KOPT-K1 (cell line): Measurements from ENCODE around the gene RERE.
"Not testable (repeated sequence)": the region's sequence is repeated elsewhere in the genome, so short reads cannot be mapped to it uniquely, and the experiment has no call there.

Experiments
- H3K27ac ChIP-seq: fragments of 200-600 bp; sonication (generic); 2 replicates; pipeline ENCODE4 v1.5.1; 2016; ENCODE audit warnings: antibody characterized with exemption, mild to moderate bottlenecking, low read depth, low read length; ENCODE audit not compliant: poor library complexity, severe bottlenecking
- H3K36me3 ChIP-seq: fragments of 200-600 bp; sonication (generic); 2 replicates; pipeline ENCODE4 v1.5.1; 2017; ENCODE audit warnings: antibody characterized with exemption, mild to moderate bottlenecking, low read length, moderate library complexity; ENCODE audit not compliant: insufficient read depth
- H3K9me3 ChIP-seq: fragments of 200-600 bp; sonication (generic); 2 replicates; pipeline ENCODE4 v1.5.1; 2017; ENCODE audit warnings: antibody characterized with exemption, low read length, mild to moderate bottlenecking; ENCODE audit not compliant: insufficient read depth, poor library complexity, severe bottlenecking

RERE gene

DNA sequence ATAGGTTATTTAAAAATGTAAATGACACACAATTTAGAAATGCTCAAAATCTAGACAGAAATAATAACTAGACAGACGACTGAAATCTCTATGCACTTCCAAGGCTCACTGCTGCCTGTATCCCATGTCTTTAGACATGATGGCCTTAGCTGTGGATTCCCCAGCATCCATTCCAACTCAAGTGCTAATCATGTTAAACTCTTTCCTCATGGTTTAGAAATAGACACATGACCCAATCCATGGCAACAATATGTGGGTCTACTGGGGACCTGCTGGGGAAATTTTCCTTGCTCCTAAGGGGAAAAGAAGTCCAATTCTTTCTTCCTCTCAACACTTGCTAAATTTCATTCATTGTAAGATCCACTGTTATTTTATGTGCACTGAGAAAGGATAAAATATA, 311.0 kb downstream of the RERE start:
- no peaks in the 10 kb centered on the region for H3K9me3 ChIP-seq
- peaks cover 6% of the 10 kb centered on the region; the same call in 1 of the 2 replicates for H3K36me3 ChIP-seq
- no peak overlapping the region for H3K27ac ChIP-seq

DNA sequence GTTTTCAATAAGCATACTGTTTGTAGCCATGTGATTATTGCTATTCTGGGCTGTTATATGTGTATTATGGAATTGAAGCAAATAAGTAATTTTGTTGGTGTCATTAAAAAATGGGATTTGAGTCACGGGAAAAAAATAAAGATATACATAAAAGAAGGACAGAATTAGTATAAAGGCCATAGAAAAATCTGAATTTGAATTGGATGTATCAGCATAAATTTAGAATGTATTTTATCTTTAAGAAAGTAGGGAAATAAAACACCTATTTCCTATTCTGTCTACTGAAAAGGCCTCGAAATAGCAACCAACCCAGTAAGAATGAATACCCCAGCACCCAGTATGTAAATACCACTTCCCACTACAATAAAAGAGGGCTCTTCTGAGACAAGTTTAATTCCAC, 313.6 kb downstream of the RERE start:
- H3K9me3 ChIP-seq = no peaks in the 10 kb centered on the region
- H3K27ac ChIP-seq = no peak overlapping the region
- H3K36me3 ChIP-seq = peaks cover 6% of the 10 kb centered on the region; the same call in 1 of the 2 replicates

DNA sequence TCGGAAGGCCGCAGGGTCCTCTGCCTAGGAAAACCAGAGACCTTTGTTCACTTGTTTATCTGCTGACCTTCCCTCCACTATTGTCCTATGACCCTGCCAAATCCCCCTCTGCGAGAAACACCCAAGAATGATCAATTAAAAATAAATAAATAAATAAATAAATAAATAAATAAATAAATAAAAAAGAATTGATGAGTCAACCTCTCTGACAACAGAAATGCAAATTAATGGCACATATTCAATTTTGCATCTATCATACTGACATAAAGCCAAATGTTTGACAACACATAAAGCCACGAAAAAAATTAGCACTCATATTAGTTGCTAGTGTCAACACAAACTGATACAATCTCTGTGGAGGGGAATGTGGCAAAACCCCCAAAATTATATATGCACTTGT, 314.5 kb downstream of the RERE start:
- not testable (repeated sequence) for H3K36me3 ChIP-seq, H3K27ac ChIP-seq, H3K9me3 ChIP-seq

DNA sequence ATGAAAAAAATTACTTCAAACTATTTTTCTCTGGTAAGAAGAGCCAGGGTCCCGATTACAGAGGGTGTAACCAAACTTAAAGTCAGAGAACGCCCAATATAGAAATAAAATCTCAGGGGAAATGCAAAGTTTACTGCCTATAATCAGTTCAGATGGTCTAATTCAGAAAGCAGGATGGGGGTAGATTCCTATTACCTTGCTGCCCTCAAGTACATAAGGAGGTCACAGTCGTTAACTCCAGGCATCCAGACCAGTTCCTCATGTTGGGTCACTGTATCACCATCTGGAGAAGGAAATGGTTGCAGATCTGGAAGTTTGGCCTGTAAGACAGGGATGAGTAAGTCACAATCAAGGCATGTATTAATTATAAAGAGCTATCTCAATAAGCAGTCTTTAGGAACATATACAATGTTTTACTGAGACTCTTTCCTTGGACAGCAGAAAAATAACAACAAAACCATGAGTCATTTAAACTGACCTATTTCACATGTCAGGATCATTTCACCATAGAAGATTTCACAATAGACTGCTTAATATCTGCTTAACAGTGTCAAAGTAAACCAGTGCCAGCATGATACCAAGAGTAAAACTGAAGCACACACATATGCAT, 320.1 kb downstream of the RERE start:
- Histone ChIP-seq H3K9me3 (no peaks in the 10 kb centered on the region), H3K36me3 (peaks cover 18% of the 10 kb centered on the region), H3K27ac (no peak overlapping the region)

DNA sequence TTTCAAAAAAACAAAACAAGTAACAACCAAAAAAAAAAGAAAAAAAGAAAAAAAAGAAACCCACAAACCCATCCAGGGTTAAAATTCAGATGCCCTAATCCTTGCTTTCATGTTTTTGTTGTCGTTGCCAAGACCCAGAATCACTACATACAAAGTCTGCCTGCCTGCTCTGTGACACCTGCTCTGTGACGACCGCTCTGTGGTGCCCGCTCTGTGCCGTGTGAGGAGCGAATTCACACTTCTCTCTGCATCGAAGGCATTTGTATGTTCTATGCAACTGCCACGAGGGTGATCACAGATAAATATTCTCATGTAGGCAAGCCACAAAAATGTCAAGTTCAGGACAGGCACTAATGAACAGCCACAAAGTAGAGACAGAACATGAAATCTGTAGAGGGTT, 321.0 kb downstream of the RERE start:
- peaks cover 18% of the 10 kb centered on the region for H3K36me3 ChIP-seq
- no peaks in the 10 kb centered on the region for H3K9me3 ChIP-seq
- H3K27ac ChIP-seq = no peak overlapping the region

DNA sequence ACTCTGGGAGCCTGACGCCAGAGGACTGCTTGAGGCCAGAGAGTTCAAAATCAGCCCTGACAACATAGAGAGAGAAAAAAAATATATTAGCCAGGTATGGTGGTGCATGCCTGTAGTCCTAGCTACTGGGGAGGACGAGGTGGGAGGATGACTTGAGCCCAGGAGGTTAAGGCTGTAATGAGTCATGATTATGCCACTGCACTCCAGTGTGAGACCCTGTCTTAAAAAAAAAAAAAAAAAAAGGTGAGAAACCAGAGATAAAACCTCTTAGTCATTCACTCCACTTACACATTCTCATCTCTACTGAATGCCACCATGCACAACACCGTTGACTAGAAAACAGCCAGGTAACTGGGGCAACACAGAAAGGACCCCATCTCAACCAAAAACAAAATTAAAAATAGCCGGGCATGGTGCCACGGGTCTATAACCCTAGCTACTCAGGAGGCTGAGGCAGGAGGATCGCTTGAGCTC, 321.5 kb downstream of the RERE start:
- H3K27ac ChIP-seq = no peak overlapping the region
- peaks cover 18% of the 10 kb centered on the region for H3K36me3 ChIP-seq
- H3K9me3 ChIP-seq = no peaks in the 10 kb centered on the region

DNA sequence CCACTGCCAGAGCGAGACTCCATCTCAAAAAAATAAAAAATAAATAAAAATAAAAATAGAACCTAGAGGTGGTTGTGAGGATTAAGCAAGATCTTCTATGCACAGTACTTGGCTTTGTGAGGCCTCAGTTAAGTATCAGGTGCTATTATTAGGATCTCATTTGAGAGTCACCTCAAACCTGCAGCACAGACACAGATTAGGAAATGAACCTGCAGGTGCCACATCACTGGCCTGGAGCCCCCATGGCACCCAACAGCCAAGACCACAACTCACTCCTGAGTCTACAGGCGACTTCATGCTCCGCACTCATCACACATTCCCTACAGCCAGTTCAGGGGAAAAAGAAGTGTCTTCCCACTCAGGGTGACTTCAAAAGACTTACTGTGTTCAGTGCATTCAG, 322.8 kb downstream of the RERE start:
- no peak overlapping the region for H3K27ac ChIP-seq
- H3K36me3 ChIP-seq = peaks cover 18% of the 10 kb centered on the region
- no peaks in the 10 kb centered on the region for H3K9me3 ChIP-seq

DNA sequence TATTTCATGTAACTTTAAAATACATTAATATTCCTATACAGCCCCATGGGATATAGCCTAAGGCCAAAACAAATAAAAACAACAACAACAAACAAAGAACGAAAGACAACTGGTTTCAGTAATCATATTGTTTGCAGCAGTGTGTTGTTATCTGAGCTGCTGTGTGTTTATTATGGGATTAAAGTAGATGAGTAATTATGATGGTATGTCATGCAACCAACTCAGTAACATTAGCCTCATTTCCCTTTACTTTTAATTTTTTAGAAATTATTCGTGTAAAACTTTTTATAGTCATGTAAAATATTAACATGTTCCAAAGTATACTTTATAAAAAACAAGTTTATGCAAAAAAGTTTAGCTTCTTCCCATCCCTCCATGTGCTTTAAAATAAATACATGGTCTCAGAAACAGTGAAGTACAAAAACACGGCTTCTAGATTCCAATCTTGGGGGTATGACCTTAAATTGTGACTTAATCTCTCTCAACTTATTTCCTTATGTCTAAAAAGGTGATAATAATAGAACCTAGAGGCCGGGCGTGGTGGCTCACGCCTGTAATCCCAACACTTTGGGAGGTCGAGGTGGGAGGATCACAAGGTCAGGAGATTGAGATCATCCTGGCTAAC, 323.4 kb downstream of the RERE start:
- H3K9me3 ChIP-seq = no peaks in the 10 kb centered on the region
- H3K36me3 ChIP-seq = peaks cover 18% of the 10 kb centered on the region
- H3K27ac ChIP-seq = no peak overlapping the region

DNA sequence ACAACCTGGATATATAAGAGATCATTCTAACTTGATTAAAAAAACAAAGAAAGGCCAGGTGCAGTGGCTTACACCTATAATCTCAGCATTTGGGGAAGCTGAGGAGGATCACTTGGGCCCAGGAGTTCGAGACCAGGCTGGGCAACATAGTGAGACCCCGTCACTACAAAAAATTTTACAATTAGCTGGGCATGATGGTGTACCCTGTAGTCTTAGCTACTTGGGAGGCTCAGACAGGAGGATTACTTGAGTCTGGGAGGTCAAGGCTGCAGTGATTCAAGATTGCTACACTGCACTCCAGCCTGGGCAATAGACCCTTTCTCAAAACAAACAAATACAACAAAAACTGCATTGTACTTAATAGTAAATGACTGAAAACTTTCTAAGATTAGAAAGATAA, 330.2 kb downstream of the RERE start:
- Histone ChIP-seq H3K36me3 (no peaks in the 10 kb centered on the region), H3K27ac (no peak overlapping the region), H3K9me3 (no peaks in the 10 kb centered on the region)

DNA sequence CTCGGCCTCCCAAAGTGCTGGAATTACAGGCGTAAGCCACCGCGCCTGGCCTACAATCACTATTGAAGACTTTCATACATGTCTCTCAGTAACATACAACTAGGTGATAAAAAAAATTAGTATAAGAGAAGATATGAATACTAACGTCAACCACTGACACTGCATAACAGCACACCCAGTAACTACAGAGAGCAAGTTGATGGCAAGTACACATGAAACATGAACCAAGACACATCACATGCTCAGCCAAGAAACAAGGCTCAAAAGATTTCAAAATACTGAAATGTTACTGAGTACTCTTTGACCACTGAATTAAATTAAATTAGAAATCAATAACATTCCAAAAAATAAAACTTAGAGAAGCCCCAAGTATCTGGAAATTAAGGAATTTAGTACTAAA, 331.4 kb downstream of the RERE start:
- no peaks in the 10 kb centered on the region for H3K9me3 ChIP-seq
- no peaks in the 10 kb centered on the region for H3K36me3 ChIP-seq
- no peak overlapping the region for H3K27ac ChIP-seq

DNA sequence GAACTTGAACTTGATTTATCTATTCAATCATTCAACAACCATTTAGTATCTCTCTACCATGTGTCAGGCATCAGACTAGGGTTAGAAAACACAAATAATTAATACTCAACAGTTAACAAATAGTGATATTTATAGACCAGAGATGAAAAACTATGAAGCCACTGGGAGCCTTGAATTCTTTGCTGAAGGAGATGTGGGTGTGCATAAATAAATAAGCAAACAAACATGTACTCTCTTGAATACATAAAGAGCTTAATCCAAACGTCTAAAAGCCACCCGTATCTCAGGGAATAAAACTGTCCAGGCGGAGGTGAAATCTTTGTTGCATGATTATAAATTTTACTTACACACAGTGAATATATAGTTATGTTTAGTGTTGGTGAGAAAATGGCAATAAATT, 333.9 kb downstream of the RERE start:
- Histone ChIP-seq H3K36me3 (no peaks in the 10 kb centered on the region), H3K9me3 (no peaks in the 10 kb centered on the region), H3K27ac (no peak overlapping the region)

DNA sequence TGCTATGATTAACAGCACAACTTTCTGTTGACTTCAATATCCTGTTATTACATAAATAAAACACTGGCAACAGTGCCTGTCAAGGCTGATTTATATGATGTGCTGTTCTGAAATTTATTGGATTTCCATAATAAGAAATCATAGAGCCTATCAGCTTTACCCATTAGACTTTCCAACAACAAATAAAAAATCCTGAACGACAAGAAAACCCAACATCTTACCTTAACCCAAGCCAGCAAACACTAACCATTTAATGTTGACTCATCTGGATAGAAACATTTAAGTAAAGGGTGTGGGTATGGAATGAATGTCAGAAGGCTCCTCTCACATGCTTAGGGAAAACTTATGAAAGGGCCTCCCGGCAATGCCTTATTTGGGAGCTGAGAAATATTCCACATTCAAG, 334.5 kb downstream of the RERE start:
- H3K27ac ChIP-seq = no peak overlapping the region
- no peaks in the 10 kb centered on the region for H3K9me3 ChIP-seq
- H3K36me3 ChIP-seq = no peaks in the 10 kb centered on the region

DNA sequence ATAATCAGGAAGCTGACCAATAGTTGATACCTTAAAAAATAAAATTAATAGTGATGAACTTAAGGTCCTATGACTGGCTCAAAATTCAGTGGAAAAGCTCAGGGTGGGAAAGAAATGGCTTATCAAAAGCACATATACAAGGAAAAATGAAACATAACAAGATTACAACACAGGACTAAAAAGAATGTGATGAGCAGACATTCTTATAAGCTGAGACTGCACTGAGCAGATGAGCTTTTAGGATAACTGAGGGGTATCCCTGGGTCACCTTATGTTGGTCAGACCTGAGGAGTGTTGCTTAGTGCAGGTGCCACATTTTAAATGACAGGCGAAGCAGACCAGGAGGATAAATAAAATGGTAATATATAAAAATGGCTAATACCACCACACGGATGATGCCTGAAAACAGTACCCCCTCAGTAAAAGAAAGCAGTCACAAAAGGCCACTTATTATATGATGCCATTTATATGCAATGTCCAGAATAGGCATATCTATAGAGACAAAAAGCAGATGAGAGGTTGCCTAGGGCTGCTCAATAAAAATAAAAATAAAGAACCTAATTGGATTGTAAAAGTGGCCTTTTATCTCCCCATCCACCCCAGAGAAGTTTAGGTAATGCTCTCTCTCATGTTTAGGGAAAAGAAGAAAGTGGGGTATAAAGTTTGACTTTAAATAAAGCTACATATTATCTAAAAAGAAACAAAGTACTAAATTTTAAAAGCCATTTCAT, 335.6 kb downstream of the RERE start:
- H3K36me3 ChIP-seq = no peaks in the 10 kb centered on the region
- no peak overlapping the region for H3K27ac ChIP-seq
- no peaks in the 10 kb centered on the region for H3K9me3 ChIP-seq

DNA sequence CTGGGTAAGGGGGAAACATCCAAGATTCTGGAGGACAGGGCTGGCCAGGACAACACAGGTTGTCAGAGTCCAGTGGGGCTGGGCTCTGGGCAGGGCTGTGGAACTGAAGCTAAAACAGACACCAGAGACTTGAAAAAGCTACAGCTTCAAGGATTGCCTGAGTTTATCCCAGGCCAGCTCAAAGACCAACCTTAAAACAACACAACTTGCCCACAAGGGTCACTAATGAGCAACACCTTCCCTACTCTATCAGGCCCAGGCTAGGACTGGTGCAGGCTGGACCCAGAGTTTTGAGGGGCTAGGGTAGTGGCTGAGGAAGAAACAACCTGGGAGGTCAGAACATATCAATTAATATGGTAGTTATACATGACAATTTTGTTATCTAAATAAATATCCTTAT, 338.9 kb downstream of the RERE start:
- Histone ChIP-seq H3K9me3 (no peaks in the 10 kb centered on the region), H3K36me3 (no peaks in the 10 kb centered on the region), H3K27ac (no peak overlapping the region)

DNA sequence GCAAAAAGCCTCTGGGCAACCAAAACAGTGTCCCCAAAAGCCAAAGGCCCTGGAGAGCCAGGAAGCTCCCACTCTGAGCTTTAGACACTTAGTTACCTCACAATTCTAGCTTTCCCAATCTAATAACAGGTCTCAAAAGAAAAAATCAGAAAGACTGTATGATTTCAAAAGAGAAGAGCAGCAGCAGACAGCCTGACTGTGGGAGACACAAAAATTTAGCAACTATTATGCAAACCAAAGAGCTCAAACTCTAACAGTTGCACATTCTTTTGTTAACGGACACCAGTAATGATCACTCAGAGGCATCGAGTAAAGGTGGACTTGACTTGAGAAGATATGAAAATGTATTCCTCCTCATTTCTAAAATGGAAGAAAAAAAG, 339.5 kb downstream of the RERE start:
- Histone ChIP-seq H3K9me3 (no peaks in the 10 kb centered on the region), H3K27ac (no peak overlapping the region), H3K36me3 (no peaks in the 10 kb centered on the region)
